Transverse colon (tissue), 4 donors: ENCODE measurements around the gene WWP2. TPM values are rescaled to one million over a fixed set of nuclear protein-coding genes. Genes with fewer than 3 reads are reported as not detected.
A peak's percentile ranks its signal among the peaks of the same experiment; 100 is the strongest.

Source experiments
- DNase-seq: peaks from one replicate; pipeline ENCODE4 v3.0.0-alpha.2; 2019
- H3K27ac ChIP-seq, 4 donors: fragments of 200-600 bp; sonication (generic); 2 replicates each; pipeline ENCODE4 v1.5.1; 2016 to 2018; ENCODE audit warnings: inconsistent platforms in 4 of 4
- H3K27me3 ChIP-seq: fragments of 200-600 bp; sonication (generic); 2 replicates; pipeline ENCODE4 v1.5.1; 2017; ENCODE audit warnings: inconsistent platforms
- H3K36me3 ChIP-seq, 4 donors: fragments of 200-600 bp; sonication (generic); 2 replicates each; pipeline ENCODE4 v1.5.1; 2017 to 2019; ENCODE audit warnings: inconsistent platforms in 4 of 4
- H3K4me1 ChIP-seq, 4 donors: fragments of 200-600 bp; sonication (generic); 2 replicates each; pipeline ENCODE4 v1.5.1; 2017 to 2020; ENCODE audit warnings: inconsistent platforms in 4 of 4
- H3K4me3 ChIP-seq, 4 donors: fragments of 200-600 bp; sonication (generic); 1 replicate in 1 of 4; 2 replicates in 3 of 4; pipeline versions ENCODE4 v1.5.1 to v1.6.1; 2017 to 2019; ENCODE audit warnings: inconsistent platforms in 4 of 4
- H3K9me3 ChIP-seq, 2 donors: fragments of 200-600 bp; sonication (generic); 2 replicates each; pipeline ENCODE4 v1.5.1; 2017 to 2019; ENCODE audit warnings: inconsistent platforms in 2 of 2
- CTCF ChIP-seq, 5 experiments: fragments of 200-600 bp in 3 of 5; fragments of 450-650 bp in 2 of 5; sonication (generic) in 3 of 5; IDR thresholded peaks; 1 replicate in 2 of 5; 2 replicates in 3 of 5; pipeline ENCODE4 v1.5.1; 2016 to 2017; ENCODE audit warnings: antibody characterized with exemption in 5 of 5, inconsistent platforms in 3 of 5, mild to moderate bottlenecking in 2 of 5, moderate library complexity in 1 of 5
- EP300 ChIP-seq: sonication (generic); formaldehyde crosslinking; IDR thresholded peaks from one replicate; pipeline ENCODE4 v1.6.1; 2017; ENCODE audit warnings: antibody characterized with exemption, low read depth
- POLR2A ChIP-seq: fragments of 450-650 bp; IDR thresholded peaks from one replicate; pipeline ENCODE4 v1.6.1; 2016; ENCODE audit warnings: antibody characterized with exemption, mild to moderate bottlenecking, moderate library complexity
- POLR2AphosphoS5 ChIP-seq, 3 donors: sonication (generic); formaldehyde crosslinking; IDR thresholded peaks; one replicate each; pipeline ENCODE4 v1.6.1; 2016; ENCODE audit warnings: antibody characterized with exemption in 3 of 3
- WGBS, 2 donors: methylation state at CpG; one replicate each; pipeline ENCODE4 v1.1.5; 2018; ENCODE audit warnings: low coverage in 1 of 2; 5-methylcytosine and 5-hydroxymethylcytosine counted together
- in situ Hi-C, 4 donors: fragments of 200-750 bp; cut with MboI; loops; one replicate each; pipeline versions ENCODE4 v1.15.0 to v1.15.1; 2017; ENCODE audit warnings: low sequenced_read_pairs in 3 of 4, low pct_ligation_motif_present in 1 of 4, low pct_unique_long_range_greater_than_20kb in 1 of 4
- intact Hi-C: fragments of 100-400 bp; cut with DNase I; formaldehyde crosslinking; loops from one replicate; pipeline ENCODE4 v1.15.1; 2023; ENCODE audit warnings: low total_unique reads
- total RNA-seq, 4 donors: library from RNA; depleted of rRNA; stranded (reverse); fragments of >200 nt; gene quantifications; one replicate each; pipeline ENCODE4 v1.1.0, GENCODE V29; 2016

WWP2 gene
- total RNA-seq, 4 donors from 2014 or later, result 66.8 to 157 (median 73.7) TPM

DNA sequence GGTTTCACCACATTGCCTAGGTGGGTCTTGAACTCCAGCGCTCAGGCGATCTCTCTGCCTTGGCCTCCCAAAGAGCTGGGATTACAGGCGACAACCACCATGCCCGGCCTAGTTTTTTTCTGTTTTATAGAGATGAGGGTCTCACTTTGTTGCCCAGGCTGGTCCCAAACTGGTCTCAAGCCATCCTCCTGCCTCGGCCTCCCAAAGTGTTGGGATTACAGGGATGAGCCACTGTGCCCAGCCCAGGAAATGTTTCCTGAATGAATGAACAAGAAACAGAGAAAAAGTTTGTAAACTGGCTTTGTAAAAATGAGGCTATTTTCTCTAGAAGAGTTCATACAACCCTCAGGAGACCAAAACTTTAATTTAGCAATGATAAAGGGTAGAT, 68.0 kb downstream of the WWP2 start:
- no peak for TF ChIP-seq POLR2A
- TF ChIP-seq POLR2AphosphoS5 (IDR thresholded peaks at IDR 0.05), result no peak
- no peak for TF ChIP-seq EP300
- Histone ChIP-seq H3K36me3 (no peaks in the 10 kb centered on the region), H3K27ac (peak overlapping the region; percentile 20 to 63 (median 58)), H3K4me3 (no peak overlapping the region), H3K27me3 (no peaks in the 10 kb centered on the region), H3K9me3 (no peaks in the 10 kb centered on the region), H3K4me1 (peaks cover 5 to 37% (median 21%) of the 10 kb centered on the region in 4 donors)
- intact Hi-C loops, result no loop called here
- 98 to 100% methylated on average over 1 to 5 of the region's 5 CpGs for WGBS, 2 donors
- DNase-seq, result no peak
- in situ Hi-C loops, result no loop called here

DNA sequence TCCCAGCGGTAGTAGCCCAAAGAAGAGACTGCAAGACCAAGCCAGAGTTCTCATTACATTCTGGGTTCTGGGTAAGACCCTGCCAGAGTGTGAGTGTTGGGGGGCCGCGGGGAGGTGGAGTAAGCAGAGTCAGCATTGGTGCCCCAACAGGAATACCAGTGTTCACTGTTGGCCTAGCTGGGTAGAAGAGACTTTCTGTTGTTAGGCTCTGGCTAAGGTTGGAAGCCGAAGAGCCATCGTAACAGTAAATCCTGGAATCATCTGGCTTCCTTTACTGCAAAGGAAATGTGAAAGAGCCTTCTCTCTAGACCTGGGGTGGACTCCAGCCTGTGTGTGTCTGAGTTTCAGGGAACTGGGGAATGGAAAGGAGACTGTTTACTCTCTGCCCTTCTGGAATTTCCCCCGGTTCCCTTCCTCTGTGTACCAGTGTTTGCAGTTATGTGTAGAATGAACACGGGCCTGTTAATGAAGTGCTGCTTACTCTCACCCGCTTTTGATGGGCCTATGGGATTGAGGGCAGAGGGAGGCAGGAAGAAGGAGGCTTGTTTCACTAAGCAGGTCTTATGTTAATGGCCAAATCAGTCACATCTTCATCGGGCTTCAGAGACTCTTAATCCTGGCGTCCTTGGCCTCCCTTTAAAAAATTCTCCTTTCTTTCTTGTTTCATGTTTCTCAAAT, 68.5 kb downstream of the WWP2 start:
- no peak for DNase-seq
- no peaks in the 10 kb centered on the region for H3K27me3 ChIP-seq
- no peaks in the 10 kb centered on the region for H3K9me3 ChIP-seq
- WGBS, 2 donors, result 67 to 76% methylated on average over 3 to 10 of the region's 10 CpGs
- H3K4me3 ChIP-seq, result no peak overlapping the region
- in situ Hi-C loops (no loop called here), intact Hi-C loops (no loop called here)
- peak overlapping the region; percentile 20 to 63 (median 58) for H3K27ac ChIP-seq
- H3K4me1 ChIP-seq, result peaks cover 5 to 37% (median 21%) of the 10 kb centered on the region in 4 donors
- TF ChIP-seq POLR2A, result no peak
- TF ChIP-seq POLR2AphosphoS5 (IDR thresholded peaks at IDR 0.05), result no peak
- TF ChIP-seq CTCF (IDR thresholded peaks at IDR 0.05), result no peak
- no peaks in the 10 kb centered on the region for H3K36me3 ChIP-seq

GRCh38 chr16:69831212-69832123, 69.3 kb downstream of the WWP2 start:
- WGBS, 2 donors, result 64 to 82% methylated on average over 10 to 13 of the region's 13 CpGs
- Histone ChIP-seq H3K4me3 (no peak overlapping the region), H3K27me3 (no peaks in the 10 kb centered on the region), H3K36me3 (no peaks in the 10 kb centered on the region), H3K27ac (peak overlapping the region; percentile 20 to 63 (median 58)), H3K9me3 (no peaks in the 10 kb centered on the region), H3K4me1 (peaks cover 5 to 37% (median 21%) of the 10 kb centered on the region in 4 donors)
- intact Hi-C loops (no loop called here), in situ Hi-C loops (no loop called here)
- no peak for DNase-seq
- no peak for TF ChIP-seq EP300
- no peak for TF ChIP-seq POLR2A
- no peak for TF ChIP-seq POLR2AphosphoS5 (IDR thresholded peaks at IDR 0.05)
- no peak for TF ChIP-seq CTCF (IDR thresholded peaks at IDR 0.05)

DNA sequence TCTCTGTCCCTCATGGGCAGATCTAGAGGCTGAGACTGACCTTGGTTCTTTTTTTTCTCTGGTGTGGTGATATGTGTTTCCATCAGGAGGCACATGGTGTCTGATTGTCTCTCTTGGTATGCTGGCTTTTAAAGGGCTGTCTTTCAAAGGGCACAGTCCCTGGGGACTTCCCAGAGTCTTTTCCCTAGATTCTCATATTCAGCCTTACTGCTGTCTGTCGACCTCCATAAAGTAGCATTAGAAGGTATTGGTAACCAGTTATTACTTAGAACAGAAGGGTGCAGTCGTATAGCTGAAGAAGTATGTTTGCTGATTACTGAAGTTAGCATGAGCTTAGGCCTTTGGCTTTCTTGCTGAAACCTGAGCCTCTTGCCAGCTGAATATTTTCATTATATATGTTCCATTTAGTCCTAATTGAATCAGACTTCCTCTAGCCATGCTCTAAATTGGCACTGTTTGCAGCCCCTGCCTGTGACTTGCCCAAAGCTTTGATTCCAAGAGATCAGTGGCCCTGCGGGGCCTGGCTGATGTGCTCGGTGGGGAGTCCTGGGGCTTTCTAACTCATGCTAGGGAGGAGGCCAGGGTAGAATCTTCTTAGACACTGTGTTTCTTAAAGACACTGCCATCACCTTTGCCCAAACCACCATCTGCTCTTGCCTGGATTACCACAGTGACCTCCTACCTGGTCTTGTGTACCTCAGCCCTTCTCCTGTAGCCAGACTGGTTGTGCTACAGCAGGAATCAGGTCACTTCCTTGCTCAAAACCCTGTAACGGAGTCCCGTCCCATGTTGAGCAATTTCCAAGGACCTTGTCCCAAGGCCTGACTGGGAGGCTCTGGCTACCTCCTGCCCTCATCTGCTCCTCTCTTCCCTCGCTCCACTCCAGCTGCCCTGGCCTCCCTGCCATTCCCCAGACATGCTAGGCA, 71.5 kb downstream of the WWP2 start:
- TF ChIP-seq POLR2A, result no peak
- no peak for TF ChIP-seq EP300
- no peak for TF ChIP-seq POLR2AphosphoS5 (IDR thresholded peaks at IDR 0.05)
- no peak for TF ChIP-seq CTCF (IDR thresholded peaks at IDR 0.05)
- peaks cover 5 to 47% (median 27%) of the 10 kb centered on the region in 4 donors for H3K4me1 ChIP-seq
- in situ Hi-C loops, result no loop called here
- H3K27me3 ChIP-seq, result no peaks in the 10 kb centered on the region
- no peak overlapping the region for H3K4me3 ChIP-seq
- H3K36me3 ChIP-seq, result no peaks in the 10 kb centered on the region
- H3K9me3 ChIP-seq, result no peaks in the 10 kb centered on the region
- 55 to 100% methylated on average over 2 to 7 of the region's 7 CpGs for WGBS, 2 donors
- H3K27ac ChIP-seq, result peak overlapping the region; percentile 10 to 31 (median 28)
- peak; percentile 47 for DNase-seq
- intact Hi-C loops, result no loop called here
